ENCODE results near the gene SPATA21.
"Not testable (repeated sequence)": the region's sequence is repeated elsewhere in the genome, so short reads cannot be mapped to it uniquely, and the experiment has no call there.

SPATA21 gene

GRCh38 chr1:16376971-16377370 is 60.3 kb downstream of the SPATA21 start:
- DNase-seq = no peak

DNA sequence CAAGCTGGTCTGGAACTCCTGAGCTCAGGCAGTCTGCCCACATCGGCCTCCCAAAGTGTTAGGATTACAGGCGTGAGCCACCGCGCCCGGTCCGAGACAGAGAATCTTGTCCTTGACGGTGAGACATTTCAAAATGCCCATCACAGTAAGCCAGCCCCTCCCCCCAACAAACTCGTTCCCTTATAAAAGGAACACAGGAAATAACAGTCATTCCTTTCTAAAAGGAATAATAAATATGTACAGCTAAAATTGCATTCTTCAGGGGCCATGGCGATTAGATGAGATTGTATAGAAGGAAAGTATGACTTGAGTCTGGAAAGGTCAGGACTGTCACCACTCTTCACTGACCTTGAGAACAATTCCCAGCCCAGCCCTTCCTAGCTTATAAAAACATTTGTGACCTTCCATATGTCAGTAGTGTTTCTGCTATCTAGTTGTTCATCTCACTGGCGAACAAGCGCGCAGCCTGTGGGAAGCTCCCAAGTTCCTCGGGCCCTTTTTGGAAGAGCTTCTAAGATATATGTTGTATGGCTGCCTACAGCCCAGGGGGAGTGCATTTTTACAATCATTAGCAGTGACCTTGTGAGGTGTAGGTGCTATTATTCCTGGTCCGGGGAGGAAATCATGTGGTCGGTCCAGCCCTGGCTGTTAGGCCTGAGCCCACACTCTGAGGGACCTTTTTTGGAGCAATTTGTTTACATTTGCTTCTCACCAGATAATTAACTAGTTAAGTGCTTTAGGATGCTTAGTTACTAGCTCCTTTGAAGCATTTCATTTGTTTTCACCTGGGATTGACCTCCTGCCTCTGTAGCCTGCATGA is 61.5 kb downstream of the SPATA21 start:
- no peak for DNase-seq

- DNase-seq = no peak
These were observed 63.0 kb downstream of the SPATA21 start for GRCh38 chr1:16374266-16374665.

DNA sequence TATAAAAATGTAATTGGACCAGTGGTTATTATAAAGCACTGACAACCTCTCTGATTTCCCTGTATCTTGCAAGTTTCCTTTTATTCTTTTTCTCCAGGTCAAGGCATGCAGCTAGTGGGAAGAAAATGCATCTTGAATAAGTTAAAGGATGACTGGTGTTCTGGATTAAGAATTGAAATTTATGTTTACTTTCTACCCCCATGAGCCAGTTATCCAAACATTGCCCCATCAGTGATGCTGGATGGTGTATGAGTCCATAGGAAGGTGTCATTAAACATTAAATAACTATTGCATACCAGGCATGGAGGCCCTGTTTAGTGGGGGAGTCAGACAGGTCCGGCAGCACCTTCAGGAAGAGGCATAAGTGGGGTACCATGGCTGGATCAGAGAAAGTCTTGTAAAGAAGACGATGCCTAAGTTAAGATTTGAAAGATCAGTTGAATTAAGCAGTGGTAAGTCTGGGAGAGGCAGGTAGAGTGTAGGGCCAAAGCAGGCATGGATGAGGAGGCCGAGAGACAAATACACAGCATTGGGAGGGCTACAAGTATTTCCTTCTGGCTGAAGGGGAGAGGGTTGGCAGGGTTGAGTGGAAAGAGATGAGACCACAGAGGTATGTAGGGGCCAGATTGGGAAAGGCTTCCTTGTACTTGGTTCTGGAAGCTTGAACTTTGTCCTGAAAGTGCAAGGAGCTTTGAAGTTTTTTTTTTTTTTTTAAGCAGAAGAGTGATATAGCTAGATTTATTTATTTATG is 64.5 kb downstream of the SPATA21 start:
- DNase-seq = no peak

- DNase-seq = no peak
These were observed 65.5 kb downstream of the SPATA21 start for GRCh38 chr1:16371725-16372124.

- DNase-seq = no peak
These were observed 67.4 kb downstream of the SPATA21 start for GRCh38 chr1:16369821-16370220.

GRCh38 chr1:16367968-16368890 is 69.0 kb downstream of the SPATA21 start:
- no peak for DNase-seq

- DNase-seq = peak; percentile 86
These were observed 69.8 kb downstream of the SPATA21 start for GRCh38 chr1:16367258-16367967.

- DNase-seq = peak; percentile 93
These were observed 70.4 kb downstream of the SPATA21 start, which contains the start of gene SZRD1 for GRCh38 chr1:16366722-16367257. SZRD1 (plus strand) TSS chr1:16367242; CDS start chr1:16367258, 16 bp downstream.

GRCh38 chr1:16365146-16365498 is 72.1 kb downstream of the SPATA21 start:
- DNase-seq = not testable (repeated sequence)

DNA sequence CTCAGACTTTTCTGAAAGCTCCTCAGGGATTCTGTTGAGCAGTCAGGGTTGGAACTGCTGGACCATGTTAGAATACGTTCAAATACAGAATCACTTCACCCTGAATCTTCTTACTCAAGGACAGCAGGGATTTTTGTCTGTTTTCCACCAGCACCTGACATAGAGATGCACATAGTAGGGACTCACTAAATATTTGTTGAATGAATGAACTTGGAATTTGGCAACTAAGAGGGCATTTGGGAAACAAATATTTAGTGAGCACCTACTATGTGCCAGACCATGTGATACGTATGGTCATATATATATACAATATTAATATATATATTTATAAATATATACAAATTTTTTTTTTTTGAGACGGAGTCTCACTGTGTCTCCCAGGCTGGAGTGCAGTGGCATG is 80.4 kb downstream of the SPATA21 start:
- no peak for DNase-seq

DNA sequence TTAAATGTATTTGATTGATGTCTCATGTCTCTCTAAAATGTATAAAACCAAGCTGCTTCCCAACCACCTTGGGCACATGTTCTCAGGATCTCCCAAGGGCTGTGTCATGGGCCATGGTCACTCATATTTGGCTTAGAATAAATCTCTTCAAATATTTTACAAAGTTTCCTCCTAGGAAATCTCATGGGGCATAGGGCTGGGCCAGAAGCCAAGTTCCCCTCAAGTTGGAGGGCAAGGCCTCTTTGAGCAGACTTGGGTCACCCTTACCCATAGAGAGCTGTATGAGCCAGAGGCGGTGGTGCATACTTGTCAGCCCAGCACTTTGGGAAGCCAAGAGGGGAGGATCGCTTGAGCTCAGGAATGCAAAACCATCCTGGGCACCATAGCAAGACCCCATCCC is 82.6 kb downstream of the SPATA21 start:
- no peak for DNase-seq

GRCh38 chr1:16352842-16353535 is 84.2 kb downstream of the SPATA21 start:
- no peak for DNase-seq

GRCh38 chr1:16351994-16352841 is 85.0 kb downstream of the SPATA21 start, which contains the start of gene FBXO42:
FBXO42 (minus strand) TSS chr1:16352480; CDS start chr1:16315418, 37,062 bp downstream.
- DNase-seq = peak; percentile 91

DNA sequence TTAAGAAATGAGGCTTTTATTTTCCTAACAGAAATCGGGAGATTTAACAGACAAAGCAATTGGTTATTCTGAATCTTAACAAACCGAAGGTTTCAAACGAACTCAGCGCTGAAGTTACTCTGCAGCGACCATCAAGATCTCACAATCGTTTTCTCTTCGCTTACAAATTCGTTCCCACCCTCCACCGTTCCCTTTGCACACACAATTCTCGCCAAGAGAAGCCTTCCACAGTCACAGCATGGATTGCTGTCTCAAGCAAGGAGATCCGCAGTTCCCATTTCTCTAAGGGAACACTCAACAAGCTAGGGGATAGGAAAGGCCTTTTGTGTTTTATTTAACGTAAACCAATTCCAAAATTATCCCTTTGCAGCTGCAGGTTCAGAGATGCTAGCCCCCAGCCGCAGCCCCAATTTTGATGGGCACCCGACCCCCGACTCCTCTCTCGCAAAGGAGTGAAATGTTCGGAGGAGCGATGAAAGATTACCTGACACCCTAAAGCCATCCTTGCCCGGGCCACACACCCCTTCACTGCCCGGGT is 85.7 kb downstream of the SPATA21 start:
- no peak for DNase-seq

GRCh38 chr1:16349847-16350406 is 87.3 kb downstream of the SPATA21 start:
- no peak for DNase-seq
